ENCODE measurements around the gene MLF2.

DNA sequence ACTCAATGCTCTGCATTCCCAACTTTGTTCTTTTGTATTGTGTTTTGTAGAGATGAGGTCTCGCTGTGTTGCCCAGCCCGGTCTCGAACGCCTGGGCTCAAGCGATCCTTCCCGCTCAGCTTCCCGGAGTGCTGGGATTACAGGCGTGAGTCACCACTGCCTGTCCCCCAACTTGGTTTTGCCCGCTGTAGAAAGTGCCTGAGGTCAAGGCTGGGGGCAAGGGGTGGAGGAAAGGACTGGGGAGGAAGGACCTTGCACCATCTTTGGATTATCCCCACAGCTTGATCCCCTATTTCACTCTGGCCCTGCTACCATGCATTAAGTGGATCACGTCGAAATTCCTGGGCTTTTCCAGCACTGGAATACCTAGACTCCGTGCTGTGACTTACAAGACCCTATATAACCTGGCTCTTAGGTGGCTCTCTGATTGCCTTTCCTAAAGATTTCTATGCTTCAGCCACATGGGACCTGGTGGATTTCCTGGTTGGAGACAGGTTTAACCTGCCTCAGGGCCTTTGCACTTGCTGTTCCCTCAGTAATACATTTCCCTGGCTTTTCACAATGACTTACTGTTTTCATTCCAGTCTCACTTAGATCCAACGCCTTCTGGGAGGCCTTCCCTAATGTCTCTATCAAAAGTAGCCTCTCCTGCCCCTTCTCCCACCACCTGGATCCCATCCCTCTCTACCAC is 51.7 kb downstream of the MLF2 start:
- TF ChIP-seq, protein P1, sequence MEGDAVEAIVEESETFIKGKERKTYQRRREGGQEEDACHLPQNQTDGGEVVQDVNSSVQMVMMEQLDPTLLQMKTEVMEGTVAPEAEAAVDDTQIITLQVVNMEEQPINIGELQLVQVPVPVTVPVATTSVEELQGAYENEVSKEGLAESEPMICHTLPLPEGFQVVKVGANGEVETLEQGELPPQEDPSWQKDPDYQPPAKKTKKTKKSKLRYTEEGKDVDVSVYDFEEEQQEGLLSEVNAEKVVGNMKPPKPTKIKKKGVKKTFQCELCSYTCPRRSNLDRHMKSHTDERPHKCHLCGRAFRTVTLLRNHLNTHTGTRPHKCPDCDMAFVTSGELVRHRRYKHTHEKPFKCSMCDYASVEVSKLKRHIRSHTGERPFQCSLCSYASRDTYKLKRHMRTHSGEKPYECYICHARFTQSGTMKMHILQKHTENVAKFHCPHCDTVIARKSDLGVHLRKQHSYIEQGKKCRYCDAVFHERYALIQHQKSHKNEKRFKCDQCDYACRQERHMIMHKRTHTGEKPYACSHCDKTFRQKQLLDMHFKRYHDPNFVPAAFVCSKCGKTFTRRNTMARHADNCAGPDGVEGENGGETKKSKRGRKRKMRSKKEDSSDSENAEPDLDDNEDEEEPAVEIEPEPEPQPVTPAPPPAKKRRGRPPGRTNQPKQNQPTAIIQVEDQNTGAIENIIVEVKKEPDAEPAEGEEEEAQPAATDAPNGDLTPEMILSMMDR (IDR thresholded peaks at IDR 0.05; ENCODE audit: poor library complexity): no peak
- no peak for TF ChIP-seq EZH2 (IDR thresholded peaks at IDR 0.05; ENCODE audit: borderline replicate concordance)
